ENCODE results near the gene RPS2.
"Not testable (repeated sequence)": the region's sequence is repeated elsewhere in the genome, so short reads cannot be mapped to it uniquely, and the experiment has no call there.

RPS2 gene

GRCh38 chr16:1965396-1966001 lies 873 bp upstream of the RPS2 start:
- in situ Hi-C loops (cut with HindIII; ENCODE audit: low sequenced_read_pairs), result loop anchor here (5.0 kb wide), 1 partner anchor 72 kb away; no protein-coding TSS in a partner anchor

GRCh38 chr16:1963806-1964505 lies 670 bp downstream of the RPS2 start:
- in situ Hi-C loops (cut with HindIII; ENCODE audit: low sequenced_read_pairs), result no loop called here

GRCh38 chr16:1962161-1963153 lies 2.2 kb downstream of the RPS2 start:
- in situ Hi-C loops (cut with HindIII; ENCODE audit: low sequenced_read_pairs), result not testable (repeated sequence)

- in situ Hi-C loops (cut with HindIII; ENCODE audit: low sequenced_read_pairs), result no loop called here
Measured at GRCh38 chr16:1961651-1962067, 3.0 kb downstream of the RPS2 start.

- in situ Hi-C loops (cut with HindIII; ENCODE audit: low sequenced_read_pairs), result no loop called here
Measured at GRCh38 chr16:1960665-1961630, 3.7 kb downstream of the RPS2 start.

GRCh38 chr16:1959269-1960039 lies 5.2 kb downstream of the RPS2 start, which contains the start of gene NDUFB10:
NDUFB10 (plus strand) TSS chr16:1959538; CDS start chr16:1959625, 87 bp downstream.
- in situ Hi-C loops (cut with HindIII; ENCODE audit: low sequenced_read_pairs), result loop anchor here (10.0 kb wide), 1 partner anchor 205 kb away; no protein-coding TSS in a partner anchor

GRCh38 chr16:1958715-1959268 lies 5.8 kb downstream of the RPS2 start:
- in situ Hi-C loops (cut with HindIII; ENCODE audit: low sequenced_read_pairs), result loop anchor here (10.0 kb wide), 1 partner anchor 206 kb away; no protein-coding TSS in a partner anchor

GRCh38 chr16:1958143-1958491 lies 6.5 kb downstream of the RPS2 start:
- in situ Hi-C loops (cut with HindIII; ENCODE audit: low sequenced_read_pairs), result loop anchor here (10.0 kb wide), 1 partner anchor 207 kb away; no protein-coding TSS in a partner anchor

GRCh38 chr16:1957434-1958142 lies 7.0 kb downstream of the RPS2 start:
- in situ Hi-C loops (cut with HindIII; ENCODE audit: low sequenced_read_pairs), result loop anchor here (10.0 kb wide), 1 partner anchor 207 kb away; no protein-coding TSS in a partner anchor

GRCh38 chr16:1953734-1954133 lies 10.9 kb downstream of the RPS2 start:
- in situ Hi-C loops (cut with HindIII; ENCODE audit: low sequenced_read_pairs), result loop anchor here (10.0 kb wide), 1 partner anchor 211 kb away; no protein-coding TSS in a partner anchor

GRCh38 chr16:1950559-1950958 lies 14.1 kb downstream of the RPS2 start:
- in situ Hi-C loops (cut with HindIII; ENCODE audit: low sequenced_read_pairs), result loop anchor here (10.0 kb wide), 1 partner anchor 214 kb away; no protein-coding TSS in a partner anchor

- in situ Hi-C loops (cut with HindIII; ENCODE audit: low sequenced_read_pairs), result loop anchor here (10.0 kb wide), 1 partner anchor 215 kb away; no protein-coding TSS in a partner anchor
Measured at GRCh38 chr16:1950047-1950446, 14.6 kb downstream of the RPS2 start.

GRCh38 chr16:1949507-1949906 lies 15.1 kb downstream of the RPS2 start:
- in situ Hi-C loops (cut with HindIII; ENCODE audit: low sequenced_read_pairs), result no loop called here

GRCh38 chr16:1947369-1947670 lies 17.3 kb downstream of the RPS2 start:
- in situ Hi-C loops (cut with HindIII; ENCODE audit: low sequenced_read_pairs), result no loop called here

GRCh38 chr16:1946495-1947368 lies 17.9 kb downstream of the RPS2 start:
- in situ Hi-C loops (cut with HindIII; ENCODE audit: low sequenced_read_pairs), result no loop called here

- in situ Hi-C loops (cut with HindIII; ENCODE audit: low sequenced_read_pairs), result no loop called here
Measured at GRCh38 chr16:1945559-1946391, 18.9 kb downstream of the RPS2 start.
